Type B pancreatic cell (in vitro differentiated cells): Measurements from ENCODE around the gene ETV4. TPM values are rescaled to one million over a fixed set of nuclear protein-coding genes. Genes with fewer than 3 reads are reported as not detected.
A peak's percentile ranks its signal among the peaks of the same experiment; 100 is the strongest.

ENCODE experiments used
- DNase-seq: peaks from one replicate; pipeline ENCODE4 v3.0.0; 2021; ENCODE audit warnings: mixed read lengths; ENCODE audit not compliant: unreplicated experiment; ENCODE audit errors: extremely low spot score
- H3K27ac Mint-ChIP-seq: 2 replicates; pipeline ENCODE4 v1.8.0; 2021; ENCODE audit warnings: mild to moderate bottlenecking, mixed read lengths
- H3K27me3 Mint-ChIP-seq: 2 replicates; pipeline ENCODE4 v1.8.0; 2021; ENCODE audit warnings: mixed read lengths
- H3K36me3 Mint-ChIP-seq: 2 replicates; pipeline ENCODE4 v1.8.0; 2021; ENCODE audit warnings: mixed read lengths
- H3K4me1 Mint-ChIP-seq: one replicate; pipeline ENCODE4 v1.8.0; 2021; ENCODE audit warnings: mixed read lengths; ENCODE audit not compliant: unreplicated experiment
- H3K4me3 Mint-ChIP-seq: 2 replicates; pipeline ENCODE4 v1.8.0; 2021; ENCODE audit warnings: mild to moderate bottlenecking, mixed read lengths
- H3K9me3 Mint-ChIP-seq: 2 replicates; pipeline ENCODE4 v1.8.0; 2021; ENCODE audit warnings: mixed read lengths
- CTCF ChIP-seq: fragments of 200-600 bp; sonication (generic); conservative IDR thresholded peaks from 2 replicates; pipeline ENCODE4 v1.5.0; 2021; ENCODE audit warnings: antibody characterized with exemption, mild to moderate bottlenecking
- total RNA-seq: library from RNA; stranded (reverse); gene quantifications from 2 replicates; pipeline ENCODE4 v1.2.1, GENCODE V29; 2021; ENCODE audit warnings: low replicate concordance

The ETV4 gene
- total RNA-seq, 1 donor from 2014 or later = 18.3 TPM

GRCh38 chr17:43547189-43547550 is 1.0 kb upstream of the ETV4 start:
- H3K4me3 Mint-ChIP-seq = peak overlapping the region; percentile 88
- H3K9me3 Mint-ChIP-seq = no peaks in the 10 kb centered on the region
- H3K4me1 Mint-ChIP-seq = peaks cover 36% of the 10 kb centered on the region
- H3K27ac Mint-ChIP-seq = peak overlapping the region; percentile 76
- no peak for DNase-seq
- no peak for TF ChIP-seq CTCF
- H3K27me3 Mint-ChIP-seq = peaks cover 64% of the 10 kb centered on the region
- peaks cover 4% of the 10 kb centered on the region for H3K36me3 Mint-ChIP-seq

- Mint-ChIP-seq H3K9me3 (no peaks in the 10 kb centered on the region), H3K27ac (peak overlapping the region; percentile 92), H3K4me3 (peak overlapping the region; percentile 88), H3K27me3 (peaks cover 68% of the 10 kb centered on the region), H3K4me1 (peaks cover 40% of the 10 kb centered on the region), H3K36me3 (peaks cover 4% of the 10 kb centered on the region)
- no peak for DNase-seq
- no peak for TF ChIP-seq CTCF
Measured at GRCh38 chr17:43545383-43545632, 832 bp downstream of the ETV4 start.

- H3K4me3 Mint-ChIP-seq = peak overlapping the region; percentile 88
- peaks cover 40% of the 10 kb centered on the region for H3K4me1 Mint-ChIP-seq
- H3K27ac Mint-ChIP-seq = peak overlapping the region; percentile 92
- no peak for DNase-seq
- peaks cover 62% of the 10 kb centered on the region for H3K27me3 Mint-ChIP-seq
- H3K9me3 Mint-ChIP-seq = no peaks in the 10 kb centered on the region
- no peak for TF ChIP-seq CTCF
- peaks cover 4% of the 10 kb centered on the region for H3K36me3 Mint-ChIP-seq
Measured at GRCh38 chr17:43543771-43544575, 2.2 kb downstream of the ETV4 start.

GRCh38 chr17:43543300-43543699 is 2.8 kb downstream of the ETV4 start:
- no peaks in the 10 kb centered on the region for H3K9me3 Mint-ChIP-seq
- peak overlapping the region; percentile 92 for H3K27ac Mint-ChIP-seq
- H3K27me3 Mint-ChIP-seq = peaks cover 59% of the 10 kb centered on the region
- no peak for DNase-seq
- peaks cover 40% of the 10 kb centered on the region for H3K4me1 Mint-ChIP-seq
- peak overlapping the region; percentile 88 for H3K4me3 Mint-ChIP-seq
- H3K36me3 Mint-ChIP-seq = peaks cover 4% of the 10 kb centered on the region
- TF ChIP-seq CTCF = no peak

- Mint-ChIP-seq H3K27ac (no peak overlapping the region), H3K4me3 (peak overlapping the region; percentile 21), H3K4me1 (peaks cover 40% of the 10 kb centered on the region), H3K27me3 (peaks cover 57% of the 10 kb centered on the region), H3K9me3 (no peaks in the 10 kb centered on the region), H3K36me3 (peaks cover 4% of the 10 kb centered on the region)
- no peak for DNase-seq
- TF ChIP-seq CTCF = no peak
Measured at GRCh38 chr17:43542859-43543258, 3.3 kb downstream of the ETV4 start.
